ENCODE data around the gene CCDC121. TPM values are rescaled to one million over a fixed set of nuclear protein-coding genes. Genes with fewer than 3 reads are reported as not detected.
A peak's percentile ranks its signal among the peaks of the same experiment; 100 is the strongest.

Gene CCDC121, protein sequence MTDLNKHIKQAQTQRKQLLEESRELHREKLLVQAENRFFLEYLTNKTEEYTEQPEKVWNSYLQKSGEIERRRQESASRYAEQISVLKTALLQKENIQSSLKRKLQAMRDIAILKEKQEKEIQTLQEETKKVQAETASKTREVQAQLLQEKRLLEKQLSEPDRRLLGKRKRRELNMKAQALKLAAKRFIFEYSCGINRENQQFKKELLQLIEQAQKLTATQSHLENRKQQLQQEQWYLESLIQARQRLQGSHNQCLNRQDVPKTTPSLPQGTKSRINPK
- total RNA-seq = 10 to 100 TPM in 1 of 4 donors, 1 to 10 TPM in 3; 1.8 to 11.6 (median 2.5) TPM

DNA sequence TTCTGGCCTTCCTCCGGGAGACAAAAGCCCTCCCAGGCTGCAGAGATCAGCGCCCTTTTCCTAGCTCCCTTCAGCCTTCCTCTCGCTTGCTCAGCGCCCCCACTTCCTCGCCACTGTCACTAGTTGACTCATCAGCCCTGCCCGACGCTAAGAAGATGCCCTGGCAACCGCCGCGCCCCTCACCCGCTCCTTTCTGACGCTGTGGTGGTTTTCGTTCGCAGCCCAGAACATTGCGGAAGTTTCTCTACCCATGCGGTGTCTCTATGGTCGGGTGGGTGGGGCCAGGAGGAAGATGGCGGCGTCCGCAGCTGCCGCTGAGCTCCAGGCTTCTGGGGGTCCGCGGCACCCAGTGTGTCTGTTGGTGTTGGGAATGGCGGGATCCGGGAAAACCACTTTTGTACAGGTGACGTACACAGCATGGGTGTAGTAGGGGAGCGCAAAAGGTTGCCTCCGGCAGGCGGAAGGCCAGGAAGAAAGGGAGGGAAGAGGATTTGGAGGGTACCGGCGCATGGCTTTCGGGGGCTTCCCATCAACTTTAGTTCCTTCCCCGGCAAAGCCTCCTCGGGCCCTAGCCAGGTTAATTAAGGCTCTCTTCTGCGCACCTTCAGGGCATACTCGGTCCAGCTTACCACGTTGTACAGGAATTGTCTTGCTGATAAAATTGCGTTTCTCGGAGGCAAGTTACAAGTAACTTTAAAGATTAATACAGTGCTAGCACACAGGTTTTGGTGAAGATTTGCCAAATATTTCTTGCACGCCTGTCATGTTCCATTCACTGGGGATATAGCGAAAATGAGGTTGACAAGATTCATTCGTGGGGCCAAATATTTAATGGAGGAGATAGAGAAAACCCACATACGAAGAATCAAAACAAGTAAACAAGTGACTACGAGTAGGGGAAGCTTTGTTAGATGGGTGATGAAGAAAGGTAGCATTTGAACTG lies at the start of gene CCDC121, which contains the start of gene GPN1:
Gene CCDC121 (minus strand): TSS at position 246 of the 943 bp plus-strand sequence. CDS start 1,213 bp downstream, outside the sequence.
Gene GPN1 (plus strand): TSS at position 284 of the 943 bp plus-strand sequence. CDS start 9 bp downstream, at position 293.
- Histone ChIP-seq H3K36me3 (peaks cover 0 to 18% (median 0%) of the 10 kb centered on the region in 3 donors), H3K27me3 (no peaks in the 10 kb centered on the region), H3K4me3 (peak within 1 kb of the TSS; percentile 58 to 80 (median 72)), H3K4me1 (peaks cover 0 to 17% (median 5%) of the 10 kb centered on the region in 4 donors), H3K27ac (peak within 1 kb of the TSS; percentile 52 to 79 (median 61)), H3K9me3 (no peaks in the 10 kb centered on the region)
- peak; percentile 19 to 44 for TF ChIP-seq POLR2A (IDR thresholded peaks at IDR 0.05)
- TF ChIP-seq, protein P1, sequence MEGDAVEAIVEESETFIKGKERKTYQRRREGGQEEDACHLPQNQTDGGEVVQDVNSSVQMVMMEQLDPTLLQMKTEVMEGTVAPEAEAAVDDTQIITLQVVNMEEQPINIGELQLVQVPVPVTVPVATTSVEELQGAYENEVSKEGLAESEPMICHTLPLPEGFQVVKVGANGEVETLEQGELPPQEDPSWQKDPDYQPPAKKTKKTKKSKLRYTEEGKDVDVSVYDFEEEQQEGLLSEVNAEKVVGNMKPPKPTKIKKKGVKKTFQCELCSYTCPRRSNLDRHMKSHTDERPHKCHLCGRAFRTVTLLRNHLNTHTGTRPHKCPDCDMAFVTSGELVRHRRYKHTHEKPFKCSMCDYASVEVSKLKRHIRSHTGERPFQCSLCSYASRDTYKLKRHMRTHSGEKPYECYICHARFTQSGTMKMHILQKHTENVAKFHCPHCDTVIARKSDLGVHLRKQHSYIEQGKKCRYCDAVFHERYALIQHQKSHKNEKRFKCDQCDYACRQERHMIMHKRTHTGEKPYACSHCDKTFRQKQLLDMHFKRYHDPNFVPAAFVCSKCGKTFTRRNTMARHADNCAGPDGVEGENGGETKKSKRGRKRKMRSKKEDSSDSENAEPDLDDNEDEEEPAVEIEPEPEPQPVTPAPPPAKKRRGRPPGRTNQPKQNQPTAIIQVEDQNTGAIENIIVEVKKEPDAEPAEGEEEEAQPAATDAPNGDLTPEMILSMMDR (IDR thresholded peaks at IDR 0.05) = no peak
- DNase-seq = peak; percentile 92 to 96 (median 92)

DNA sequence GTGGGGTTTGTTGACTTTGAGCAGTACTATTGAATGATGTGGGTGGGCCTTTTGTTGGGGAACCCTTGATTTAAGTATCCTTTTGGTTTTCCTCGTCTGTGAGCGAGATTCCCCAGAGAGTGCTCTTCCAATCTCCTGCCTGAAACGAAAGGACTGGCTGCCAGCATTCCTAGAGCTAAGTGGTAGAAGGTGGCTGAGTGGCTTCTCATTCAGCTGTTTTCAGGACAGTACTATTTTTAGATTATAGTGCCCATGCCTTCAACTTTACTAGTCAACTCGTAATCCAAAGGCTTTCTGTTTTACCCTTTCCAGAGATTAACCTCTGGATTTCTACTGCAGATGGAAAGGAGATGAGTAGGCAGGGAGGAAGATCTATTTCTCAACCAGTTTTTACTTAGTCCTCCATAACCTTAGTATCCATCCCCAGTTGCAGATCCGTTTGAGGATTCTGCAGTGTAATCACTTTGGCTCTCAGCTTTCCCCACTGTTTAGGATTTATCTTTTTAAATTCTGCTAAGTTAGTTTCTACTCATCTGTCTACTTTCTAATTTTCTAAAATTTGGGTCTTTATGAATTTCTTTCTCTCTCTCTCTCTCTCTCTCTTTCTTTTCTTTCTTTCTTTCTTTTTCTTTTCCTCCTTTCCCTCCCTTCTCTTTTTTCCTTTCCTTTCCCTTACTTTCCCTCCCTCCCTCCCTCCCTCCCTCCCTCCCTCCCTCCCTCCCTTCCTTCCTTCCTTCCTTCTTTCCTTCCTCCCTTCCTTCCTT lies 44.1 kb upstream of the CCDC121 start:
- Histone ChIP-seq H3K27ac (no peak overlapping the region), H3K27me3 (no peaks in the 10 kb centered on the region), H3K36me3 (peaks cover 0 to 86% (median 5%) of the 10 kb centered on the region in 3 donors), H3K4me1 (no peaks in the 10 kb centered on the region), H3K9me3 (no peaks in the 10 kb centered on the region), H3K4me3 (no peak overlapping the region)
- no peak for DNase-seq
- TF ChIP-seq POLR2A (IDR thresholded peaks at IDR 0.05) = no peak
- TF ChIP-seq, protein P1 (IDR thresholded peaks at IDR 0.05) = no peak

DNA sequence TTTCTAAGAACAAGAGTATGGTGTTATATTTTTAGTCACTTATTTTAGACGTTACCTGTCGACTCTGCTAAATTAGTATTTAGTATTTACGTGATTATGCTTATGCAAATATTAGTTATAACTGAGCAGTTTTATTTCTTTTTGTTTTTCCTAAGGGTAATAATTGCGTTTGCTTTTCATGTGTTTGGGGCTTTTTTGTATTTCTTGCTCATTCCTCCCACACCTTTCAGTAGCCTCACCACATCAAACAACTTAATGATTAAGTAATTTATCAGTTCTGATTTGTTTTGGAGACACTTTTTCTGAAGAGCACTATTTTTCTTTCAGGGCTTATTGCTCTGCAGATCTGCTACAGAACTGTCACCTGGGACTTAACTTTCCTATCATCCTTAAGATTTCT lies 42.4 kb upstream of the CCDC121 start:
- Histone ChIP-seq H3K27ac (no peak overlapping the region), H3K4me3 (no peak overlapping the region), H3K4me1 (no peaks in the 10 kb centered on the region), H3K36me3 (peaks cover 0 to 79% (median 5%) of the 10 kb centered on the region in 3 donors), H3K9me3 (no peaks in the 10 kb centered on the region), H3K27me3 (no peaks in the 10 kb centered on the region)
- TF ChIP-seq, protein P1 (IDR thresholded peaks at IDR 0.05) = no peak
- TF ChIP-seq POLR2A (IDR thresholded peaks at IDR 0.05) = no peak
- DNase-seq = no peak

DNA sequence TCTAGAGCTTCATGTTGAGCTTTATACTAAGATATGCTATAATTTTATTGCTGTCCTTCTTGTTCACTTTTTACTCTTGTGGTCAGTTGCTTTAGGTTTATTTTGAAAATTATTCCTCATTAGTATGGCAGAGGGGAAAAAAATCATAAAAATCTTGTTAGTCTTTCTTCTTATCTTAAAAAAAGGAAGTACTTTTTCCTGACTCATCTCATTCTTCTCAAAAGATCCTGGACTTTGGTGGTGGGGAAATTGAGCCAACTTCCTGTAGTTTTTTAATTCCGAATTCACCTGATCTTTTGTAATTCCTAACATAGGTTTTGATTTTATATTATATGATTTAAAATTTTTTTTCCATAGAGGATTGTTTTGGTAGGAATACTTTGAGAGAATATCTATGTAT lies 38.6 kb upstream of the CCDC121 start:
- no peak for DNase-seq
- Histone ChIP-seq H3K36me3 (peaks cover 0 to 47% (median 5%) of the 10 kb centered on the region in 3 donors), H3K4me3 (no peak overlapping the region), H3K27ac (no peak overlapping the region), H3K27me3 (no peaks in the 10 kb centered on the region), H3K4me1 (peaks cover 0 to 19% (median 8%) of the 10 kb centered on the region in 4 donors), H3K9me3 (no peaks in the 10 kb centered on the region)
- TF ChIP-seq, protein P1 (IDR thresholded peaks at IDR 0.05) = no peak
- no peak for TF ChIP-seq POLR2A (IDR thresholded peaks at IDR 0.05)
